Measurements from ENCODE around the gene HAUS8.

HAUS8 gene

GRCh38 chr19:17004386-17004785, 70.9 kb downstream of the HAUS8 start:
- Histone ChIP-seq H3K36me3 (ENCODE audit: low read length) (no peaks in the 10 kb centered on the region), H4K20me1 (ENCODE audit: low read depth, low read length) (no peaks in the 10 kb centered on the region), H2AFZ (ENCODE audit: low read depth, low read length, severe bottlenecking) (no peak overlapping the region), H3K4me2 (ENCODE audit: low read depth, low read length, poor library complexity, severe bottlenecking) (no peak overlapping the region), H3K9ac (ENCODE audit: low read length) (no peak overlapping the region), H3K4me3 (ENCODE audit: insufficient read depth, low read length, poor library complexity, severe bottlenecking) (no peak overlapping the region), H3K79me2 (ENCODE audit: insufficient read depth, low read length) (no peaks in the 10 kb centered on the region), H3K27ac (ENCODE audit: low read depth, low read length) (no peak overlapping the region), H3K9me2 (replicated peaks; ENCODE audit: insufficient read depth, low read length) (no peaks in the 10 kb centered on the region), H3F3A (ENCODE audit: insufficient read depth) (no peaks in the 10 kb centered on the region), H3K27me3 (ENCODE audit: low read length) (no peaks in the 10 kb centered on the region), H3K9me3 (ENCODE audit: insufficient read depth, low read length) (no peaks in the 10 kb centered on the region)
- TF ChIP-seq CTCF (IDR thresholded peaks at IDR 0.05; ENCODE audit: insufficient read depth, low read length, poor library complexity, severe bottlenecking): no peak
- TF ChIP-seq EZH2phosphoT487 (conservative IDR thresholded peaks at IDR 0.05; ENCODE audit: low read length): no peak

GRCh38 chr19:17002455-17002854, 72.8 kb downstream of the HAUS8 start:
- no peak overlapping the region for H2AFZ ChIP-seq (ENCODE audit: low read depth, low read length, severe bottlenecking)
- TF ChIP-seq CTCF (IDR thresholded peaks at IDR 0.05; ENCODE audit: insufficient read depth, low read length, poor library complexity, severe bottlenecking) (no peak), EZH2phosphoT487 (conservative IDR thresholded peaks at IDR 0.05; ENCODE audit: low read length) (no peak)
- H3K9me3 ChIP-seq (ENCODE audit: insufficient read depth, low read length): no peaks in the 10 kb centered on the region
- H3K27me3 ChIP-seq (ENCODE audit: low read length): no peaks in the 10 kb centered on the region
- H3F3A ChIP-seq (ENCODE audit: insufficient read depth): no peaks in the 10 kb centered on the region
- H3K4me3 ChIP-seq (ENCODE audit: insufficient read depth, low read length, poor library complexity, severe bottlenecking): no peak overlapping the region
- H3K79me2 ChIP-seq (ENCODE audit: insufficient read depth, low read length): no peaks in the 10 kb centered on the region
- H3K9me2 ChIP-seq (replicated peaks; ENCODE audit: insufficient read depth, low read length): no peaks in the 10 kb centered on the region
- no peak overlapping the region for H3K9ac ChIP-seq (ENCODE audit: low read length)
- H3K36me3 ChIP-seq (ENCODE audit: low read length): no peaks in the 10 kb centered on the region
- H4K20me1 ChIP-seq (ENCODE audit: low read depth, low read length): no peaks in the 10 kb centered on the region
- H3K27ac ChIP-seq (ENCODE audit: low read depth, low read length): no peak overlapping the region
- H3K4me2 ChIP-seq (ENCODE audit: low read depth, low read length, poor library complexity, severe bottlenecking): no peak overlapping the region

- no peak overlapping the region for H3K4me2 ChIP-seq (ENCODE audit: low read depth, low read length, poor library complexity, severe bottlenecking)
- no peaks in the 10 kb centered on the region for H3F3A ChIP-seq (ENCODE audit: insufficient read depth)
- H3K9me3 ChIP-seq (ENCODE audit: insufficient read depth, low read length): no peaks in the 10 kb centered on the region
- no peaks in the 10 kb centered on the region for H3K9me2 ChIP-seq (replicated peaks; ENCODE audit: insufficient read depth, low read length)
- no peaks in the 10 kb centered on the region for H4K20me1 ChIP-seq (ENCODE audit: low read depth, low read length)
- H3K27me3 ChIP-seq (ENCODE audit: low read length): no peaks in the 10 kb centered on the region
- H3K79me2 ChIP-seq (ENCODE audit: insufficient read depth, low read length): no peaks in the 10 kb centered on the region
- no peaks in the 10 kb centered on the region for H3K36me3 ChIP-seq (ENCODE audit: low read length)
- H3K9ac ChIP-seq (ENCODE audit: low read length): no peak overlapping the region
- TF ChIP-seq CTCF (IDR thresholded peaks at IDR 0.05; ENCODE audit: insufficient read depth, low read length, poor library complexity, severe bottlenecking): no peak
- TF ChIP-seq EZH2phosphoT487 (conservative IDR thresholded peaks at IDR 0.05; ENCODE audit: low read length): no peak
- no peak overlapping the region for H3K27ac ChIP-seq (ENCODE audit: low read depth, low read length)
- H3K4me3 ChIP-seq (ENCODE audit: insufficient read depth, low read length, poor library complexity, severe bottlenecking): no peak overlapping the region
- H2AFZ ChIP-seq (ENCODE audit: low read depth, low read length, severe bottlenecking): no peak overlapping the region
Measured at GRCh38 chr19:17001603-17002183, 73.6 kb downstream of the HAUS8 start.
